Measurements from ENCODE around the gene ARFGAP2.

The ARFGAP2 gene

DNA sequence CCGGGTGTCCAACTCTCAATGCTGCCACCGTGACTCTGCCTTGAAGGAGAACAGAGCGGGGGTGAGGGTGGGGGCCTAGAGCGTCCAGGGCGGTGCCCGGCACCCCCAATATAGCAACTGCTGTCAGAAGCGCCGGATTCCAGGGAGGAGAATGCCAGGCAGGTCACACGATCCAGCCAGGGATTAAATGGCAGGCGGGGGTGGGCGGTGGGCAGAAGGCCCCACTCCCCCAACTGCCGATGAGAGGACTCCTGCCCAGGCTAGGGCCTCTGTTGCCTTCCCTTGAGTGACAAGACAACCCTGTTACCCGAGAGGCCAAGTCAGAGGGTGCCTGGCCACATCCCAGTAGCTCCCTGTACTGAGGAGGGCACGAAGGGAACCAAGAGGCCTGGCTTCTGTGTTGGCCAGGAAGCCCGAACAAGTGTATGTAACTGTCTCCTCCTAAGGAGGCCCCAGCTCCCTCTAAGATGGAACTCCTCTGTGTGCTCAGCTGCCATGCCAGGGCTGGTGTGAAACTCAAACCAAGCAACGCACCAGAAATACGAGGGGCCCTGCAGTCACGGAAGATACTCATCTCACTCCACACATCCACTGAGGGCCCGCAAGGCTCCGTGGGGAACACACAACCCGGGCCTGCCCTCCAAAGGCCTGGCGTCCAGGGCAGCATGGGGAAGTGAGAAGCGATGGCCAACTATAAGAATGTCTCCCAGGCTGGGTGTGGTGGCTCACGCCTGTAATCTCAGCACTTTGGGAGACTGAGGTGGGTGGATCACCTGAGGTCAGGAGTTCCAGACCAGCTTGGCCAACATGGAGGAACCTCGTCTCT is 6.6 kb upstream of the ARFGAP2 start:
- in situ Hi-C loops (cut with MboI; ENCODE audit: low pct_unique_long_range_greater_than_20kb, low sequenced_read_pairs, unreplicated experiment), result no loop called here
- no peak for DNase-seq (ENCODE audit: low spot score)
- TF ChIP-seq, protein P1, sequence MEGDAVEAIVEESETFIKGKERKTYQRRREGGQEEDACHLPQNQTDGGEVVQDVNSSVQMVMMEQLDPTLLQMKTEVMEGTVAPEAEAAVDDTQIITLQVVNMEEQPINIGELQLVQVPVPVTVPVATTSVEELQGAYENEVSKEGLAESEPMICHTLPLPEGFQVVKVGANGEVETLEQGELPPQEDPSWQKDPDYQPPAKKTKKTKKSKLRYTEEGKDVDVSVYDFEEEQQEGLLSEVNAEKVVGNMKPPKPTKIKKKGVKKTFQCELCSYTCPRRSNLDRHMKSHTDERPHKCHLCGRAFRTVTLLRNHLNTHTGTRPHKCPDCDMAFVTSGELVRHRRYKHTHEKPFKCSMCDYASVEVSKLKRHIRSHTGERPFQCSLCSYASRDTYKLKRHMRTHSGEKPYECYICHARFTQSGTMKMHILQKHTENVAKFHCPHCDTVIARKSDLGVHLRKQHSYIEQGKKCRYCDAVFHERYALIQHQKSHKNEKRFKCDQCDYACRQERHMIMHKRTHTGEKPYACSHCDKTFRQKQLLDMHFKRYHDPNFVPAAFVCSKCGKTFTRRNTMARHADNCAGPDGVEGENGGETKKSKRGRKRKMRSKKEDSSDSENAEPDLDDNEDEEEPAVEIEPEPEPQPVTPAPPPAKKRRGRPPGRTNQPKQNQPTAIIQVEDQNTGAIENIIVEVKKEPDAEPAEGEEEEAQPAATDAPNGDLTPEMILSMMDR (IDR thresholded peaks at IDR 0.05; ENCODE audit: extremely low read depth, insufficient read depth, missing control alignments), result no peak

DNA sequence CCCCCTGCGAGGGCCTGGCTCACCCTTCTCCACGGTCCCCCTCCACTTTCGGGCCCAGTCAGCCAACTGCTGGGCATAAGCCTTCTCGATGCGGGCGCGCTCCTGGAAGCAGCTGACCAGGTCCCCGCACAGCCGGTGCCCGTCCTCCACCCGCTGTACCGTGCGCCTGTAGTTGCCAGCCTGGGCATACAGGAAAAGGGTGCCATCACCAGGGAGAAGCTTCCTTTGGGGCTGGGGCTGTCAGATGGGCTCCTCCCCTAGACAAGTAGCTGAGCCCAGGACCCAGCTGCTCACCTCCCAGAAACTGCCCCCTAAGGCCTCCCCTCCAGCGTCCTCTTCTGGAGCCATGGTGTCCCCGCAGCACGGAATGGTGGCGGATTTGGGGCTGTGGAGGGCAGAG is 5.7 kb upstream of the ARFGAP2 start:
- TF ChIP-seq, protein P1 (IDR thresholded peaks at IDR 0.05; ENCODE audit: extremely low read depth, insufficient read depth, missing control alignments), result no peak
- in situ Hi-C loops (cut with MboI; ENCODE audit: low pct_unique_long_range_greater_than_20kb, low sequenced_read_pairs, unreplicated experiment), result no loop called here
- no peak for DNase-seq (ENCODE audit: low spot score)

DNA sequence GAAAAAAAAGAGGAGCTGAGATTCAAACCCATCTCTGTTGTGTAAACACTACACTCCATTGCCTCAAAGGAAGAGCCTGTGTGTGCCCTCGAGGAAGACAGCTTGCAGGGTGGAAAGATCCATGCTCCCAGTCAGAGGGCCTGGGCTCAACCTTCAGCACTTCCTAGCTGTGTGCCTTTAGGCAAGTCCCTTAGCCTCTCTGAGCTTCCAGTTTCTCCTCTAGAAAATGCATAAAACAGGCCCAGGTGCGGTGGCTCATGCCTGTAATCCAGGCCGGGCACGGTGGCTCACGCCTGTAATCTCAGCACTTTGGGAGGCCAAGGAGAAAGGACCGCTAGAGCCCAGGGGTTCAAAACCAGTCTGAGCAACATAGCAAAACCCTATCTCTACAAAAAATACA is 4.6 kb upstream of the ARFGAP2 start:
- TF ChIP-seq, protein P1 (IDR thresholded peaks at IDR 0.05; ENCODE audit: extremely low read depth, insufficient read depth, missing control alignments), result no peak
- in situ Hi-C loops (cut with MboI; ENCODE audit: low pct_unique_long_range_greater_than_20kb, low sequenced_read_pairs, unreplicated experiment), result no loop called here
- DNase-seq (ENCODE audit: low spot score), result no peak

DNA sequence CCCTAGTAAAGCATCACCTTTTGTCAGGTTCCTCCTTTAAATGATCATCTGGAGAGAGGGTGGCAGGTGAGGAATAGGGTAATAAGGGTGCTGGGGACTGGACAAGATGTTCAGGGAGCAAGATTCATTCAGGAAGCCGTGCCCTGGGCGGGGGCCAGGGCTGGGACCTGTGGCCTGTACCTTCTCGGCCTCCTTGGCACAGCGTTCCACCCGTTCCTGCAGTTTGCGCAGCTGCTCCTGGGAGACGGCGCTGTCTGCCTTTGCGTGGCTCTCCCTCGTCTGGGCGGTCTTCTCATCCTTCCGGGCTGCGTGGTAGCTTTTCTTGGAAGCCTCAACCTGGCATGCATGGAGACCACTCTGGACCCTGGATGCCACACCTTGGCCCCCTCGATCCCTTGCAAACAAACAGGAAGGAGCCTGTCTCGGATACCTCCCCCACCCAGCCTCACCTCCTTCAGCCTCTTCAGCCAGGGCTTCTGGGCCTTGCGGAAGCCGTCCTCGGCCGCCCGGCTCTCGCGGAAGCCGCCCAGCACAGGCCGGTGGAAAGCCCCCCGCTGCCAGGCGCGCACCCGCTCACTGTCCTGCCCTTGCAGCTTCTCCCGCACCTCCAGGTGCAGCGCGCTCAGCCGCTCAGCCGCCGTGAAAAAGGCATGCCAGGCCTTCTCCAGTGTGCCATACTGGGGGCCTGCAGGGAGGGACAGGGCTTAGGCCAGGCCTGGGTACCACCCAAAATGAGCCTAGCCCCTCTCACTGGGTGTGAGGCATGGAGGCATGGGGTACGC is 3.5 kb upstream of the ARFGAP2 start:
- DNase-seq (ENCODE audit: low spot score), result no peak
- TF ChIP-seq, protein P1 (IDR thresholded peaks at IDR 0.05; ENCODE audit: extremely low read depth, insufficient read depth, missing control alignments), result no peak
- in situ Hi-C loops (cut with MboI; ENCODE audit: low pct_unique_long_range_greater_than_20kb, low sequenced_read_pairs, unreplicated experiment), result no loop called here

DNA sequence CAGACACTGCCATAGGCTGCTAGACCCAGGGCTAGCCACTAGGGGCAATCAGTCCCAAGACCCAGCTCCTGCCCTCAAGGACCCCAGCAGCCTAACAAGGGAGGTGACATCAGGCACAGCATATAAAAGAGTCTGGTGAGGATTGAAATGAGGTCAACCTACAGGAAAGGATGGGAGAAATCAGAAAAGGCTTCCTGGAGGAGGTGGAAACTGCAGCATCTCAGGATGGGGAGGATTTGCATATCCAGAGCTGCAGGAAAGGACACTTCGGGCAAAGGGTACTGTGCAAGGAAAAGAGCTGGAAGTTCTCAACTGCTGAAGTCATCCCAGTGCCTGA is 2.9 kb upstream of the ARFGAP2 start:
- in situ Hi-C loops (cut with MboI; ENCODE audit: low pct_unique_long_range_greater_than_20kb, low sequenced_read_pairs, unreplicated experiment), result no loop called here
- TF ChIP-seq, protein P1 (IDR thresholded peaks at IDR 0.05; ENCODE audit: extremely low read depth, insufficient read depth, missing control alignments), result peak; percentile 68
- peak; percentile 81 for DNase-seq (ENCODE audit: low spot score)

DNA sequence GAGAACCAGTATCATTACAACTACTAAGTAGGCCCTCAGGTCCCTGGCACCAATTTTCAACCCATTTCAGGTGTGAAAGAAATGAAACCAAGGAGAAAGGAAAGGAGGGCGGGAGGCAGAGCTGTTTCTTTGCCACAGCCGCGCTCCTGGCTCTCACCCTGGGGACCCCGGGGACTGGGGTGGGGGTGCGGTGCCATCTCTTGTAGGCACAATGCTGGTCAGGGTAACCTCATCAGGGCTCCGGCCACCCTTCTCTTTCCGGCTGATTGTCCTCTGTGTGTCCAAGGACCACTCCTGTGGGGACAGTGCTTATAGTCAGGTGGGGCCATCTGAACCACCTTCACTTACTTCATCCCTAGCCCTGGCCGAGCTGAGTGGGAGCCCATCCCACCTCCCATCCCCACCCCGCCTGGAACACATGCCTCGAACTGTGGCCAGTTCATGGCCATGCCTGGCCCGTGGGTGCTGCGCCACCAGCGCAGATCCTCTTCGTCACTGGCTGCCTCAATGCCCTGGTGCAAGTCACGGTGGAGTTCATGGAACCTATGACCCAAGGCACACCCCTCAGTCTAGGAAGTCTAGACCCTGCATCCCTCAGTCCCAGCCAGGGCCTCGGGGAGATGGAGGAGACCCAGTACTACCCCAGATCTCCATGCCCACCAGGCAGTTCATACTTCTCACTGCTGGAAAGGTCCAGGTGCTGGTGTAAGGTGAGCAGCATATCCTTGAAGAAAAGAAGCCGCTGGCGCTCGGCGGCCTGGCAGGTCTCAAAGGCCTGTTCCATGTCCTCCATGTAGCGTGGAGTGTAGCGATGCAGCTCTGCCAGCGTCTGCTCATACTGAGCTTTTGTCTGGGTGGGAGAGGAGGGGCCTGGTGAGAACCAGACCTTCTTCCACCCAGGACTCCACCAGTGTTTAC is 2.3 kb upstream of the ARFGAP2 start:
- in situ Hi-C loops (cut with MboI; ENCODE audit: low pct_unique_long_range_greater_than_20kb, low sequenced_read_pairs, unreplicated experiment), result no loop called here
- TF ChIP-seq, protein P1 (IDR thresholded peaks at IDR 0.05; ENCODE audit: extremely low read depth, insufficient read depth, missing control alignments), result no peak
- no peak for DNase-seq (ENCODE audit: low spot score)
